Upper lobe of right lung (tissue), 1 donor: Measurements from ENCODE around the gene CCDC91. TPM values are rescaled to one million over a fixed set of nuclear protein-coding genes. Genes with fewer than 3 reads are reported as not detected.

Source experiments
- ATAC-seq: fragments of 200-7000 bp; cut with Tn5 transposase; one replicate; pipeline ENCODE4 v1.9.1; 2020; ENCODE audit warnings: mild to moderate bottlenecking, moderate library complexity
- DNase-seq: peaks from one replicate; pipeline ENCODE4 v3.0.0-alpha.2; 2020
- H3K27ac ChIP-seq: fragments of 200-600 bp; one replicate; pipeline ENCODE4 v1.8.0; 2022
- H3K27me3 ChIP-seq: fragments of 200-600 bp; one replicate; pipeline ENCODE4 v1.8.0; 2022; ENCODE audit warnings: mild to moderate bottlenecking
- H3K36me3 ChIP-seq: fragments of 200-600 bp; one replicate; pipeline ENCODE4 v1.8.0; 2022
- H3K4me1 ChIP-seq: fragments of 200-600 bp; one replicate; pipeline ENCODE4 v1.8.0; 2022
- H3K4me3 ChIP-seq: fragments of 200-600 bp; one replicate; pipeline ENCODE4 v1.8.0; 2022; ENCODE audit warnings: mild to moderate bottlenecking
- H3K9me3 ChIP-seq: fragments of 200-600 bp; one replicate; pipeline ENCODE4 v1.8.0; 2022
- CTCF ChIP-seq: fragments of 200-600 bp; IDR thresholded peaks from one replicate; pipeline ENCODE4 v1.8.0; 2022; ENCODE audit warnings: antibody characterized with exemption
- intact Hi-C: fragments of 100-400 bp; cut with DNase I; formaldehyde crosslinking; loops from one replicate; pipeline ENCODE4 v1.11.0; 2022
- total RNA-seq: library from RNA; stranded (reverse); fragmentation: NEBNext Ultra II Directional; extraction: Animal tissue kit (Norgen Biotek cat#: 25700); gene quantifications from one replicate; pipeline ENCODE4 v1.2.1, GENCODE V29; 2021
- donor health status: DM: no; HTN: yes; CAD: no; lungs with severe emphysema.

CCDC91 gene
- total RNA-seq, 1 donor from 2014 or later, result 33.4 TPM

GRCh38 chr12:28235015-28235414 lies 44.8 kb downstream of the CCDC91 start:
- H3K4me3 ChIP-seq, result no peak overlapping the region
- no peak for TF ChIP-seq CTCF
- intact Hi-C loops, result no loop called here
- H3K27me3 ChIP-seq, result no peaks in the 10 kb centered on the region
- DNase-seq, result no peak
- H3K9me3 ChIP-seq, result no peaks in the 10 kb centered on the region
- no peak for ATAC-seq
- peaks cover 13% of the 10 kb centered on the region for H3K4me1 ChIP-seq
- no peaks in the 10 kb centered on the region for H3K36me3 ChIP-seq
- H3K27ac ChIP-seq, result no peak overlapping the region

GRCh38 chr12:28235985-28236384 lies 45.7 kb downstream of the CCDC91 start:
- Histone ChIP-seq H3K27me3 (no peaks in the 10 kb centered on the region), H3K36me3 (no peaks in the 10 kb centered on the region), H3K27ac (no peak overlapping the region), H3K4me3 (no peak overlapping the region), H3K9me3 (no peaks in the 10 kb centered on the region), H3K4me1 (peaks cover 10% of the 10 kb centered on the region)
- TF ChIP-seq CTCF, result no peak
- intact Hi-C loops, result no loop called here
- ATAC-seq (no peak), DNase-seq (no peak)

GRCh38 chr12:28237423-28237822 lies 47.2 kb downstream of the CCDC91 start:
- no peak for ATAC-seq
- no peak for DNase-seq
- H3K27ac ChIP-seq, result no peak overlapping the region
- no peaks in the 10 kb centered on the region for H3K9me3 ChIP-seq
- TF ChIP-seq CTCF, result no peak
- H3K36me3 ChIP-seq, result no peaks in the 10 kb centered on the region
- intact Hi-C loops, result no loop called here
- no peaks in the 10 kb centered on the region for H3K4me1 ChIP-seq
- no peaks in the 10 kb centered on the region for H3K27me3 ChIP-seq
- H3K4me3 ChIP-seq, result no peak overlapping the region

- no peaks in the 10 kb centered on the region for H3K4me1 ChIP-seq
- intact Hi-C loops, result no loop called here
Measured at GRCh38 chr12:28239918-28240317, 49.7 kb downstream of the CCDC91 start.

GRCh38 chr12:28240853-28241252 lies 50.6 kb downstream of the CCDC91 start:
- Histone ChIP-seq H3K9me3 (no peaks in the 10 kb centered on the region), H3K27ac (no peak overlapping the region), H3K36me3 (no peaks in the 10 kb centered on the region), H3K4me3 (no peak overlapping the region), H3K4me1 (no peaks in the 10 kb centered on the region), H3K27me3 (no peaks in the 10 kb centered on the region)
- intact Hi-C loops, result no loop called here
- DNase-seq, result no peak
- no peak for TF ChIP-seq CTCF
- no peak for ATAC-seq

More at GRCh38 chr12:28239918-28240317, 49.7 kb downstream of the CCDC91 start:
- no peak for TF ChIP-seq CTCF
- DNase-seq (no peak), ATAC-seq (no peak)
- Histone ChIP-seq H3K27me3 (no peaks in the 10 kb centered on the region), H3K4me3 (no peak overlapping the region), H3K36me3 (no peaks in the 10 kb centered on the region), H3K27ac (no peak overlapping the region), H3K9me3 (no peaks in the 10 kb centered on the region)

GRCh38 chr12:28242129-28242495 lies 51.9 kb downstream of the CCDC91 start:
- Histone ChIP-seq H3K4me1 (no peaks in the 10 kb centered on the region), H3K36me3 (no peaks in the 10 kb centered on the region), H3K27ac (no peak overlapping the region), H3K9me3 (no peaks in the 10 kb centered on the region), H3K27me3 (no peaks in the 10 kb centered on the region), H3K4me3 (no peak overlapping the region)
- TF ChIP-seq CTCF, result no peak
- ATAC-seq (no peak), DNase-seq (no peak)
- intact Hi-C loops, result no loop called here
